ENCODE data around the gene CXCR4.

The CXCR4 gene

DNA sequence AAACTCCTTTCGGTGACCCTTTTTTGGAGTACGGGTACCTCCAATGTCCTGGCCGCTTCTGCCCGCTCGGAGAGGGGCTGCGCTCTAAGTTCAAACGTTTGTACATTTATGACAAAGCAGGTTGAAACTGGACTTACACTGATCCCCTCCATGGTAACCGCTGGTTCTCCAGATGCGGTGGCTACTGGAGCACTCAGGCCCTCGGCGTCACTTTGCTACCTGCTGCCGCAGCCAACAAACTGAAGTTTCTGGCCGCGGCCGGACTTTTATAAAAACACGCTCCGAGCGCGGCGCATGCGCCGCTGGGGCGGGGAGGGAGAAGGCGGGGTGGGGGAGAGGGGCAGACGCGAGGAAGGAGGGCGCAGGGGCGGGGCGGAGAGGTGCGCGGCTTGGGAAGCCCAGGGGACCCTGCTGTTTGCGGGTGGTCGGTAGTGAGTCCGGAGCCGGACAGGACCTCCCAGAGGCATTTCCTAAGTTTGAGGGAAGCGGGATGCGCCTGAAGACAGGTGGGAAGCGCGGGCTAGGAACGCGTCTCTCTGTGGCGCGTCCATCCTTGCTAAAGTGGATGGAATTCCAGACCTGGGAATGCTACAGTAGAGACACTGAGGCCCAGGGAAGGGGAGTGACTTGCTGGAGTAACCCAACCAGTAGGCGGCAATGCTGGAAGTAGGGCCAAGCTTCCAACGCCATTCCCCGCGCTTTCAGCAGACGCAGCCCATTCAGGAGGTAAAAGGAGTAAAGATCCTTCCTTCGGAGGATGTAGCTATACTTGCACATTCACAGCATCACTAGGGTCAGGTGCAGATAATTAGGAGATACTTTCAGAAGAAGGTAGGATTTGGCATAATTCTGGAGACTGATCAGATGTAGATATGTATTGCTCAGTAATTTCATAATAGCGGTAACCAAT lies at the start of gene CXCR4:
CXCR4 (minus strand) TSS at position 241 of the 910 bp plus-strand sequence; CDS start at position 152, 89 bp downstream.
- no peak for DNase-seq (ENCODE audit: low read depth)

DNA sequence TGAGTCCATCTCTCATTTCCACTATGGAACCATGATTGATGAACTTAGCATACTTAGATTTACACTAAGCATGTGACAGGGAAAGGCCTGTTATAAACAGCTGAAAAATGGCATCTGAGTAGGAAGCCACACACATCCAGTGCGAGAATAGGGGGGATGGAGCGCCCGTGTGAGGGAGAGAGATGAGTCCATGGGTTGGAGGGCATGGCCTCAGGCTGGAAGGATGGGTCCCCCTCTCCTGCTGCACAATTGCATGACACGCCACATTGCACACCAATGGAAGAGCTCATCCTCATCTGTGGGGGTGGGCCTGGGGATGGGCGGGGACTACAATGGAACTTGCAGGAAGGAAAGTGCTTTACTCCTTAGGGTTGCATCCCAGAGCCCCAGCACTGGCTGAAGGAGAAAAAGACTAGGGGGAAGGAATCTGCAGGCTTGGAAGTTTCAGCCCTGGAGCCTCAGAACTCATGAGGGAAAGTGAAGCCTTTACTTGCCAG lies 46.4 kb upstream of the CXCR4 start:
- no peak for DNase-seq (ENCODE audit: low read depth)

DNA sequence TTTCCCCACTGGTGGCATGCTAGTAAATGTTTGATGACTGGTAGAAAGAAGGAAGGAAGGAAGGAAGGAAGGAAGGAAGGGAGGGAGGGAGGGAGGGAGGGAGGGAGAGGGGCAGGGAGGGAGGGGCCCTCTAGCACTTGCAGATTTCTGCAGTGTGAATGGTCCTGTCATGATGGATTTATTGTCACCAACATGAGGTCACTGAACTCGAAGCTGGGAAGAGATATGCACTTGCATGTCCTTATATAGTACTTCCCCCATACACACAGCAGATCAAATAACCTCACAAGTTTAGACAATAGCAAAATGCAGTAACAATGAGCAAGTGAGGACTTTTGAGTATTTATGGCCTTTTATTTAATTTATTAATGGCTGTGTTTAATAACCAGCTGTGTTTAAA lies 44.5 kb upstream of the CXCR4 start:
- no peak for DNase-seq (ENCODE audit: low read depth)

DNA sequence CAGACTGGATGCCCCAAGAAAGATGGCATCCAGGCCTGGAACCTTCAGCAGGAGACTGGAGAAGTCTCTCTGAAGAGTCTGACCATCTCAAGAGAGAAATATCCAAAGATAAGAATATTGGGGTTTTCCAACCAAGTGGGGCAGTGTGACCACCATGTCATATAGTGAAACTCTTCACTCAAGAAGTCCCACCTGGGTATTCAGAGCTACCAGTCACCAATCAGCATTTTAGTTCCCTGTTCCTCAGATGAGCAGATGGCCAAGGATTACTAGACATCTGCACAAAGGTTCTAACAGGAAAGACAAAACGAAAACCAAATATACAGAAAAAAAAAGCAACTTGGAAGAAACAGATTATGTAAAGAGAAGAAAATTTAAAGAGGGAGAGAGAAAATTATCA lies 38.5 kb upstream of the CXCR4 start:
- DNase-seq (ENCODE audit: low read depth) = no peak

DNA sequence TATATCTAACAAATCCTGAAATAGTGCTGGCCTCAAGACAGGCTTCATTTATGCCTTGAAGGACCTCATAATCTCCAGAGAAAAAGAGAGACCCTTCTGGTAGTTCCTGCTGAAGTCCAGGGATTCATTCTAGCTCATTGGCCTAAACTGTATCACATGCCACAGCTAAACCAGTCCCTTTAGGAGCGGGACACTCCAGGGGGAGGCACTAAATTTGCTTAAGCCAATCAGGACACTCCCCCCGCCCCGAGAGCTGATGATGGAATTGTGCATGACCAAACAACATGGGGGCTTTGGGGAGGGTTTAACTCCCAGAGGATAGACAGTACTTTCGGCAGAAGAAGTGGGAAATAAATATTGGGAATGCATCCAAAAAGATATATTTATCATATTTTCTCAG lies 36.4 kb upstream of the CXCR4 start:
- no peak for DNase-seq (ENCODE audit: low read depth)

DNA sequence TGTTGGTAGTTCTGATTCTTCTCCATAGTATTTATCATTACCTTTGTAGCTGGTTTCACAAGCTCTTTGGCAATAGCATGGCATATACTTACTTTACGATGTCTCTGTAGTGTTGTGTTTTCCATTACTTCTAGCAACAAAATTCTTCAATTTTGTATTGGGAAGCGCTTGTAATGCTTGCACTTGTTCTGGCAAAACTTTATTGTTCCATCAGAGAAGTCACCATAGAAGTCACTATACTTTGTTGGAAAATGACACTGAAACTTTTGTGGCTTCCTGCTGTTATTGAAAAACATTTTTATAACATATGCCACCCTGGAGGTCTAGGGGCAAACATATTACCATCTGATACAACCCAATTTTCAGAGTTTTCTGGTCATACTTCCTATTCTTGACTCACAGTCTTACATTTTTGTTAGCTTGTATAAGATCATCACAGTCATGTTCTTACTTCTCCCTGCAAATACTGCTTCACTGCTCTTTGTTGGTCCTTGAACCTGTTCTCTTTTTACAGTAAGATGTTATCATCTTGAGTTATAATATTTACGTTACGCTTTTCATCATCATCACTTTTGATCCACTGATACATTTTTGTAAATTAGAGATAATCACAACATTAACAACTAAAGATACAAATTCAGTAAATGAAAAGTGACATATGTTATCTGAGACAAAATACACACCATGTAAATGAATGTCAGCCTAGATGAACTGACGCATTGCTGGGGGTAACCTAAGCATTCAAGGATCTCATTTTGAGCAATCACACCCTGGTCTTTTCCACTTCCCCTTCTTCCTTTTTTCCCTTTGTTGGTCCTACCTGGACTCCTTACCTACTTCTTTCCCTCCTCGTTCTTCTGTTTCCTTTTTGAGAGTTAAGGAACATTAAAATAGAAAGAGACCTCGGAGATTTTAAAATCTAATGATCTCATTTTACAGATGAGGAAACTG lies 33.3 kb upstream of the CXCR4 start:
- DNase-seq (ENCODE audit: low read depth) = no peak

DNA sequence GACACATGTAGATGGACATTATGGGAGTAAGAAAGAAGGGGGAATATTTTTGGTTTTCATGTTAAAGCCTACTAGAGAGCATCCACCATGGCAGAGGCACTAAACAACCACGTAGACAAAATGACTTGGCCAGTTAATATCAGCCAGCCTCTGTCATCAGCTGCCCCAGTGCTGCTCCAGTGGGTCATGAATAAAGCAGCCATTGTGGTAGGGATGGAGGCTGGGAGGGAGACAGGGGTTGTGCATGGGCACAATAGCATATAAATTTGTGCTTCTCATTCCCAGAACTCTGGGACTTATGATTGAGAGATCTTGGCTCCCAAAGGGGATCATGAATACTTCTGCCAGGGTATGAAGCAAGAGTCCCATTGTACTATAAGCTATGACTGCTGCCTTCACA lies 31.1 kb upstream of the CXCR4 start:
- no peak for DNase-seq (ENCODE audit: low read depth)

DNA sequence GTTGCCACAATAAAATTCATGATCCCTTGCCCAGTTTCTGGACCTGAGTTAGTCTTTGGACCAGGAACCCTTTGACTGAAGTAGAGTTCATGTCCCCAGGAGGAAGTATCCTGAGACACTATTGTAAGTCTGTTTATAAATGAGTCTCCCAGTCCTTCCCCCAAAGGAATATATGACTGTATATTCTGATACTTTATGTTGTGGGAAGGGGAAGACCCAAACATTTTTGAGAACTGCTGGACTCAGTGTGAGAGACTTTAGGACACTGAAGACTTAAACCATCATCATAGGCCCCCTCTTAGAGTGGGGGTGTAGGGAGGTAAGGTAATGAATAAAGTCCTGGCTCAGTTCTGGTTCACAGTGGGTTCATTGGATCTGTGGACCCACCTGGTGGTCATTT lies 28.6 kb upstream of the CXCR4 start:
- no peak for DNase-seq (ENCODE audit: low read depth)

DNA sequence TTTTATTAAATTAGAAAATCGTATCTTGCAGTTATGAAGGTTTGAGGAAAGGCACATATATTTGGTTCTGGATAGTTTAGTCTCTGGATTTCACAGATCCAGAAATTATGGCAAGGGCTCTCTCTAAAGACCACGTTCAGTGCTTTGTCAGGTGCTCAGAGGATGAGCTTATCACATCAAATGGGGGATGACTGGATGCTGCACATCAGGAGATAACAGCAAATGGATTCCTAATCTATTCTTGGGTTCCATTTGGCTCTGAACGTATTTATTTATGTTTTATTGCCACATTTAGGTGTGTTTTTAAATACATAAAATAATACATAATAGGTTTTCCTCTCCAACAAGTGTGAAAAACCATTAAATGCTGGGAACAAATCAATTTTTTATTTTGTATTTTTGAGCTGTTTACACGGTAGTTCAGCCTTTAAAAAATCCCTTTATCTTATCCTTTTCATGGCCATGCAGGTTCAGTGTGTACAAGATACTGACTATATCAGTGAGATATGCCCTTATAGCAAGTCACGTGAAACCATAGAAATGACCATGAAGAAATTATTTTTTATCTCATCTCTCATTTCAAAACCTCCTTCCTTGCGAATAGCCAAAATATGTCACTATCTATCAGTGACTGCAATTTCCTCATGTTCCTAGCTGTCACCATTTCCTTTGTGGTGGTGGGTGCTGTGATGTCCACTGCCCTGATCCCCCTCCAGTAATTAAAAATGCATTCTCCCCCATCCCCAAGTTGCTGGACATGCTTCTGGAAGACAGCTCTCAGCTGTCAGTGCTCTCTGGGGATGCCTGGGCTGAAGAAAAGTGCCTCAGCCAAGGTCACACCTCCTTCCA lies 25.9 kb upstream of the CXCR4 start:
- no peak for DNase-seq (ENCODE audit: low read depth)

DNA sequence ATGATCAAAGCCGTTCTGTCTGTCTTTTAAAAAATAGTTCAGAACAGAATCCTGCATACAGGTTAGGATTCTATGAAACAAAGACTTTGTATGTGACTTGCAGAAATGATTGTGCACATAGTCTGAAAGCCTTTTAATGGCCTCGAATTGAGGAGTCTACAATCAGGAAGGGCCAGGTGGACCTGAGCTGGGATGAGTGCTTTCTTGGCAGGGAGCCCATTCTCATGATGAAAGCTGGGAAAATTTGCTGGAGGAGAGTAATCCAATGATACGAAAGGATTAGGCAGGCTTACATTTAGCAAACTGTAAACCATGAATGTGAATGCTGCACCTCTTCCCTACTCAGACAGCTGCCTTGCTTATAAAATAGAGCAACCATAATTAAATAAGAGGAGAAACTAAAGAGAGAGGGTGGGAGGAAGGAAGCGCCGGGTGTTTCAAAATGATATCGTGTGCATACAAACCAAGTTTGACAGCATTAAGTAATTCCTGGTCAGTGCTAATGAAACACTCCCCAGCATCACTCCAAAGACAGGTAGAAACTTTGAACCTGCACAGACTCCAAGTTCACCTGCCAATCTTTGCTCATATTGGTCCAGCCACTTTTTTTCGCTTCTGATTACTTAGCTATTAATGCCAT lies 23.7 kb upstream of the CXCR4 start:
- no peak for DNase-seq (ENCODE audit: low read depth)

DNA sequence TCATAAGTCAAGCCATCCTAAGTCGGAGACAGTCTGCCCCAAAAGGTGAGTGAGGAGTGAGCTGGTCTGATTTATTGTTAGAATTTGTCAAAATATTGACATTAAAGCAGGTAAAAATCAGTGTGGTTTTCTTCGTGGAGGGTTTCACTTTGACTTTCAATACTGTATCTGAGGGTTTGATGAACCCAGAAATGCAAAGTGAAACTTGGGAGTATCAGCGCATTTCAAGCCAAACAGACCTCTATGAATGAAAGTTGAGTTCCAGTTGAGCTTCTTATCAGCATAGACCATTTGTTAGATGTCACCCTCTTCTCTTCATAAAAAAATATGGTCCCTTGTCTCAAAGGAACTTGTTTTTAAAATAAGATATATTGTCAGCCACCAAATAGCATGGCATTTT lies 21.7 kb upstream of the CXCR4 start:
- no peak for DNase-seq (ENCODE audit: low read depth)

DNA sequence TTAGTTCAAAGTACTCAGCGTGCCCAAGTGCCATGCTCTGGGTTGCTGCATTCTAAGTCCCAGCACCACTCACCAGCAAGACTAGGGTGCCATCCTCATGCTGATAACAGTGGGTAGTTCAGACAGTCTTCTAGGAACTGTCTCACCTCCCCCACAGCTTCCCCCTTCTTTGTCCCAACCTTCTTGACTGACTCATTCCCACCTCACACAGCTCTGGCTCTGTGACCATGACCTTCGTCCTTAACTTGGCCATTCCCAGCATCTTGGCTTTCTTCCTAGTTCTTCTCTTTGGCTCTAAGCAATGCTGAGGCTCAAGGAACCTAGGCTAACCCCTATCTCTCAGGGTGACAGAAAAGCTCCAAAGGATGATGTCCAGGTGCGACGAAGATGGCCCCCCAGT lies 20.0 kb upstream of the CXCR4 start:
- DNase-seq (ENCODE audit: low read depth) = no peak

DNA sequence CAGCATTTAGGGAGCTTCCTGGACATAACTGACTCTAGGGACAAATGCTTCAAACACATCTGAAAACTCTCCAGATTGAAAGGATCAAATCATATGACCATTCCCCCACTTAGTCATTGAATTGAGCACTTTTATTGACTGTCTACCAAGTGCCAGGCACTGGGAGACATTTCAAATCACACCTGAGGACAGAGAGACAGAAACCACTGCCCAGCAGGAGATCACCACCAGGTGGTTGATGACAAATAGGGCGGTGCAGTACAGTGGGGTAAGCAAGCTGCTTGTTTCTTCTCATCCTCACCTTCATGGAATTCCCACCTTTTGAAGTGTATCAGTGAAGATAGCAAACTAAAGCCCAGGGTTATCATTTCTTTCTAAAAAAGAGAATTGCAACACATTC lies 19.0 kb upstream of the CXCR4 start:
- DNase-seq (ENCODE audit: low read depth) = no peak

DNA sequence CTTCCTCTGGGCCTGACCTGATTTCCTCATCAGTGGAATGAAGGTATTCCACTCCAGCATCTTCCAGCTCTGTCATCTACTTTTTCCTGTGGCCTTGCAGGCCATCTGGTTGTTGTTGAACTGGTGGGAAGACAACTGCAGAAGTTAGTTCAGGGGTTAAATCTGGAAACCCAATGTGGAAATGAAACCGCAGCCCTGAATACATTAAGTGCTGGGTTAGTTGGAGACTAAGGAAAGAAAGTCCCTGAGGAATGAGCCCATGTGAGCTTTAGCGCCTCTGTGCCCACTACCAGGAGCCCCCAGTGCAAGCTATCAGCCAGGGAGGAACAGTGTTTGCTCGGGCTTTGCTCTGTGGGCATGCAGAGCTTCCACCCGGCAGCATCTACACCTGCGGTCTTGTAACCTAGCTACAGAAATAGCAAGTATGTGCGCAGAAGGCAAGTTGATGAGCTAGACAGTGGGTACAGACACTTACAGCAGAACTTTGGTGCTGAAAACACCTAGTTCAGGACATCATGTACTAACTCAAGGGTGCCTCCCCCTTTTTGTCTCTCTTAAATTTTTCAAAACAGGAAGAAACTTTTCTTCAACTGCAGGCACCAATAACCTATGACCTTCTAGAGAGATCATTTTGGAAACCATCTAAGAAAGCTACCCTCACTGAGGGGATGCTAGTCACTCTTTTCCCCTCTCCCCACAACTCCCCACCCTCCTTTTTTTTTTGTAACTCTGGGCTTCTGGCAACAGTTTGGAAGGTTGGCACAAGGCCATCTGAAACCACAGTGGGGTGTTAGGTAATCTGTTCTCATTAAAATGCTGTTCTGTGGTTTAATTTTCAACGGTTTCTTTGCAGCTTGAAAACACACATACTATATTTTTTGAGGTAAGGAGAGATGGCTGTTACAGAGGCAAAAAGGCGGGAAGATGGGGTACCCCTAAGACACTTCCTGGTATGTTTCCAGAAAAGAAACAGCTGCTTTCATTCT lies 18.3 kb upstream of the CXCR4 start:
- DNase-seq (ENCODE audit: low read depth) = no peak

DNA sequence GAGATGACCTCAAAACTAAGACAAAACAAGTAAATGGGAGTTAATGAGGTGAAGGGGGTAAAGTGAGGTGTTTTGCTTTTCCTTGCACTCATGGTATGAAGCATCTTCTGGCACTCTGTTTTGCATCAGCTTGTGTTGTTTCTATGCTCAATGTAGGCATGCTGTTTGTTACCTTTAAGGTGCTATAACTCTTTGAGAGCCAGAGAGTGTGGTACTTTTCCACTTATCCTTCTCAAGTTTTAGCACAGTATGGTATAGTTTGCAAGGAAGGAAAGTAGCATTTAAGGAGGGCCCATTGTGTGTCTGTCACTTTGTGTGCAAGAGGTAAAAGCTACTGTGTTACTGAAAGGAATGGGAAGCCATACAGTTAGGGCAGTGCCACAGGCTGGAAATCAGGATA lies 17.5 kb upstream of the CXCR4 start:
- no peak for DNase-seq (ENCODE audit: low read depth)

DNA sequence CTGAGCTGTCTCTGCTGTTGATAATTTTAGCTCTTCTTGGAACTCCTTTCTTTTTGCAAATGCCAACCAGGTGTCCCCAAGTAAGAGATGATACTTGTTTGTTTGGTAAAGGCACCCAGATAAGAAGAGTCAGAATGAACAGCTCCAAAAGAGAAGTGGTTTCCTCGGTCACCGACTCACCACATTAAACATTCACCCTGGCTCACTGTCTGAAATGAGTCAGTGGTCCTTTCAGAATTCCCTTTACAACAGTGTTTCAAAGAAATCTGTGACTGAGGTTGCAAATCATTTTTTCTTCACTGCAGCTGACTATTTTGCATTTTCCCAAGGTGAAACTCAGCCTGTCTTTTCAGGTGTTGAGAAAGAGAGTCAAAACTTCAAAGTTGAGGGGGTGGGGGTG lies 16.2 kb upstream of the CXCR4 start:
- no peak for DNase-seq (ENCODE audit: low read depth)

DNA sequence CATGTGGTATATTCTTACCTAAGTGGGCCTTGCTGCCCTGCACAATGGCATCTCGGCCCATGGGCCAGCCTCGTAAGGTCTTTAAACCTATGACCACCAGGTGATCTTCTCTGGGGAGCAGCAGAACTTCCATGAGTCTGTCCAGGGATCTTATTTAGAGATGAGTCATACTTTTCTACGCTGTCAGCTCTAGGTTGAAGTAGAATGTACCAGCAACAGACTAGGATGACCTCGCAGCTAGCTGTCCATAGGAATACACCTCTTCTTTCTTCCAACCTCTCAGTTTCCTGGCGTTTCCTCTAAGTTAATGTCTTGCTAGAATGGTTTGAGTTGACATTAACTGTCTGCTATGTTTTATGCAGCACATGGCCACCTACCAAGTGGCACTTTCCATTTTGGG lies 15.6 kb upstream of the CXCR4 start:
- DNase-seq (ENCODE audit: low read depth) = no peak

DNA sequence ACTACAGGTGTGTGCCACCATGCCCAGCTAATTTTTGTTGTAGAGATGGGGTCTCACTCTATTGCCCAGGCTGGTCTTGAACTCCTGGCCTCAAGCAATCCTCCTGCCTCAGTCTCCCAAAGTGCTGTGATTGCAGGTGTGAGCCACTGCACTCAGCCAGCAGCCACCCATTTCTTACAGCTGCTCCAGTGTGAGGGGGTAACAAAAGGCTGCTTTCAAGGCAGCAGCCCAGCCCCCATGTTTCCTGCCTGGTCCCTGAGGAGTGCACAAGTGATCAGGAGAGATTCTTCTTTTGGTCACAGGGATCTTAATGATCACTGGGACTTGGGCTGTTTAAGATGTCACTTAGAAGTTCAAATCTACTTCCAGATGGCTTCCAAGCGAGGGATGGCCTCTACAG lies 15.2 kb upstream of the CXCR4 start:
- no peak for DNase-seq (ENCODE audit: low read depth)

DNA sequence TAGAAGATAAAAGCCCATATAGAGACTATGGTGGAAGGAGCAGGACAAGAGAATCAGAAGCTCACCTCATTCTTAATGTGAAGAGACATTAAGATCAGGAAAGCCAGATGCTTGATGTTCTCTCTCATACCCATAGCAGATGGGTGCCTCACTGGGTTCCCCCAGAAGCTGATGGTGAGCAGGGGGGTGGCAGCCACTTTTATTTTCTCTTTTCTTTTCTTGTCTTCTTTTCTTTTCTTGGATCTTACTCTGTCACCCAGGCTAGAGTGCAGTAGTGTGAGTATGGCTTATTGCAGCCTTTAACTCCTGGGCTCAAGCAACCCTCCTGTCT lies 14.8 kb upstream of the CXCR4 start:
- no peak for DNase-seq (ENCODE audit: low read depth)

Measured in CMK (cell line).